Measurements from ENCODE around the gene TSEN34.
"Not testable (repeated sequence)": the region's sequence is repeated elsewhere in the genome, so short reads cannot be mapped to it uniquely, and the experiment has no call there.

TSEN34 gene

DNA sequence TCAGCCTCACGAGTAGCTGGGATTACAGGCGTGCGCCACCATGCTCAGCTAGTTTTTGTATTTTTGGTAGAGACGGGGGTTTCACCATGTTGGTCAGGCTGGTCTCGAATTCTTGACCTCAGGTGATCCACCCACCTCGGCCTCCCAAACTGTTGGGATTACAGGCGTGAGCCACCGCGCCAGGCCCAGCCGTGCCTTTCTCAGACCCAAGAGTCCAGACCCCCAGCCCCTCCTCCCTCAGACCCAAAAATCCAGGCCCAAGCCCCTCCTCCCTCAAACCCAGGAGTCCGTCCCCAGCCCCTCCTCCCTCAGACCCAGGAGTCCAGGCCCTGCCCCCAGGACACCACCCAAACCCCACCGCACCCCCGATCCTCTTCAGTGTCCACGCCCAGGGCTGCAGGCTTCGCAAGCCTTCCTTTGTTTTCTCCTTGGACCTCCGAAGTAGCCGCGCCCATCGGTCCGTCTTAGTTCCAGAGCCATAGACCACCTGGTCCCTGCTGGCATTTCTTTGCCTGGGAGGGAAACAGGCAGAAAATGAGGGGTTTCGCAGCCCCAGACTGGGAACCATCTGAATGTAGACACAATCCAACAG is 21.9 kb upstream of the TSEN34 start:
- DNase-seq (ENCODE audit: low read depth): no peak
- H3K4me3 ChIP-seq (ENCODE audit: low read depth, low read length): no peak overlapping the region
- in situ Hi-C loops (cut with HindIII; ENCODE audit: low sequenced_read_pairs): no loop called here

DNA sequence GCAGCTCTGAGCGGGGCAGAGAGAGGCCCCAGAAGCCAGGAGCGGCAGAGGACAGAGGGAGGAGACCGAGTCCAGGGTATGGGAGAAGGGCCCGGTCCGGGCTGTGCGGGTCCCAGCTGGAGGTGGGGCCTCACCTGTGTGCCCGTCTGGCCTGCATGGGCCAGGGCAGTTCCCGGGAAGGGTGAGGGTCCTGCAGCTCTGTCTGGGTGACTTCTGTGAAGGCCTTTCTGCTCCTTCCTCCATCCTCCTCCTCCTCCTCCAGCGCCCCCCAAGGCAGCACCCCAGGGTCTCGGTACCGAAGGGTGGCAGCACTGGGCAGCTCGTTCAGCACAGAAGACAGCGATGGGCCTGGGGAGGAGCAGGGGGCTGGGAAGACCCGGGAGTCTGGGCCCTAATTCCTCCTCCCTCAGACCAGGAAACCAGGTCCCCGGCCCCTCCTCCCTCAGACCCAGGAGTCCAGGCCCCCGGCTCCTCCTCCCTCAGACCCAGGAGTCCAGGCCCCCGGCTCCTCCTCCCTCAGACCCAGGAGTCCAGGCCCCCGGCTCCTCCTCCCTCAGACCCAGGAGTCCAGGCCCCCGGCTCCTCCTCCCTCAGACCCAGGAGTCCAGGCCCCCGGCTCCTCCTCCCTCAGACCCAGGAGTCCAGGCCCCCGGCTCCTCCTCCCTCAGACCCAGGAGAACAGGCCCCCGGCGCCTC is 19.2 kb upstream of the TSEN34 start:
- H3K4me3 ChIP-seq (ENCODE audit: low read depth, low read length); in situ Hi-C loops (cut with HindIII; ENCODE audit: low sequenced_read_pairs); DNase-seq (ENCODE audit: low read depth): not testable (repeated sequence)

More for the DNA sequence above, 21.9 kb upstream of the TSEN34 start:
- TF ChIP-seq, protein P1, sequence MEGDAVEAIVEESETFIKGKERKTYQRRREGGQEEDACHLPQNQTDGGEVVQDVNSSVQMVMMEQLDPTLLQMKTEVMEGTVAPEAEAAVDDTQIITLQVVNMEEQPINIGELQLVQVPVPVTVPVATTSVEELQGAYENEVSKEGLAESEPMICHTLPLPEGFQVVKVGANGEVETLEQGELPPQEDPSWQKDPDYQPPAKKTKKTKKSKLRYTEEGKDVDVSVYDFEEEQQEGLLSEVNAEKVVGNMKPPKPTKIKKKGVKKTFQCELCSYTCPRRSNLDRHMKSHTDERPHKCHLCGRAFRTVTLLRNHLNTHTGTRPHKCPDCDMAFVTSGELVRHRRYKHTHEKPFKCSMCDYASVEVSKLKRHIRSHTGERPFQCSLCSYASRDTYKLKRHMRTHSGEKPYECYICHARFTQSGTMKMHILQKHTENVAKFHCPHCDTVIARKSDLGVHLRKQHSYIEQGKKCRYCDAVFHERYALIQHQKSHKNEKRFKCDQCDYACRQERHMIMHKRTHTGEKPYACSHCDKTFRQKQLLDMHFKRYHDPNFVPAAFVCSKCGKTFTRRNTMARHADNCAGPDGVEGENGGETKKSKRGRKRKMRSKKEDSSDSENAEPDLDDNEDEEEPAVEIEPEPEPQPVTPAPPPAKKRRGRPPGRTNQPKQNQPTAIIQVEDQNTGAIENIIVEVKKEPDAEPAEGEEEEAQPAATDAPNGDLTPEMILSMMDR (IDR thresholded peaks at IDR 0.05; ENCODE audit: low read depth, low read length, missing control alignments): no peak

DNA sequence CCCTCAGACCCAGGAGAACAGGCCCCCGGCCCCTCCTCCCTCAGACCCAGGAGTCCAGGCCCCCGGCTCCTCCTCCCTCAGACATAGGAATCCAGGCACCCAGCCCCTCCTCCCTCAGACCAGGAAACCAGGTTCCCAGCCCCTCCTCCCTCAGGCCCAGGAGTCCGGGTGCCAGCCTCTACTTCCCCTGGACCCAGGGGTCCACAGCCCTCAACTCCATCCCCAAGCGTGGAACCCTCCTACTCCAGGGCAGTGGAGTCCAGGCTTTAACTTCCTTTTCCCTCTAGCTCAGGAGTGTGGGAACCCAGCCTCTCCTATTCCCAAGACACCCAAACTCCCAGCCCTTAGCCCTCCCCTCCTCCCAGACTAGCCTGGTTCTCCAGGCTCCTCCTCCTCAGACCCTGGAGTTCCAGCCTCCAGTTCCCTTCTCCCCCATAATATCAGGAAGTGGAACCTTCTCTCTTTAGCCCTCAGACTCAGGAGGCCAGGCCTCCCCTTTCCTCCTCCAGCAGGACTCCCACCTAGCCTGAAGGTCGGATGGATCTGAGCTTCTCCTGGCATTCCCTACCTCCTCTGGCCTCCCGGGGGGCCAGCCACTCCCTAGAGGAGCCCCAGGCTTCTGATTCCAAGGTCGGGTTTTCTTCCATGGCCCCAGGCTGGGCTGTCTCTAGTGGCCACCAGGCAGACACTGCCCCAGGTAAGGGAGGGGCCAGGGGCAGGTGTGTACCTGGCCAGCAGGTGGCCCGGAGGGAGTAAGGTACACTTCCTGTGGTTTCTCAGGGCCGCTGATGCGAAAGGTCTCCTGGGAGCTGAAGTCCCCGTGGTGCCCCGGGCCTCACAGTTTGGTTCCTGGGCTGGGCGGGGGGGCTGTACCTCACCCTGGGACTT is 18.4 kb upstream of the TSEN34 start, which contains the start of gene TMC4:
Gene TMC4, minus strand, starts transcription at position 690 of the 888 bp plus-strand sequence. Its CDS starts 43 bp downstream, at position 647.
- TF ChIP-seq, protein P1 (IDR thresholded peaks at IDR 0.05; ENCODE audit: low read depth, low read length, missing control alignments): no peak
- in situ Hi-C loops (cut with HindIII; ENCODE audit: low sequenced_read_pairs): no loop called here
- DNase-seq (ENCODE audit: low read depth): no peak
- no peak within 1 kb of the TSS for H3K4me3 ChIP-seq (ENCODE audit: low read depth, low read length)

DNA sequence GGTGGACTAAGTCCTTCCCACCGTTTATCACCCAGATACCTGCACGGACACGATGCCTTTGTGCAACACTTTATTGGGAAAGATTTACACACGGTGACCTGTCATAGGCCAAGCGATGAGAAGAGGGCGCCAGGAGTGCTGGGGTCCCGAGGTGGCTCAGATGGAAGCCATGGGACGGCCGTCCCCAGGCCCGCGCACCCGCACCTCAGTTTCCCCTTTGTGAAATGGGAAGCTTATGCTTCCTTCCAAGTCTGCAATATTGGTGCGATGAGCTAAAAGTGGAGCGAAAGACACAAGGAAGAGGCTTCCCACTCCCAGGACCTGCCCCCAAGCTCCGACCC is 17.8 kb upstream of the TSEN34 start:
- in situ Hi-C loops (cut with HindIII; ENCODE audit: low sequenced_read_pairs): no loop called here
- no peak overlapping the region for H3K4me3 ChIP-seq (ENCODE audit: low read depth, low read length)

DNA sequence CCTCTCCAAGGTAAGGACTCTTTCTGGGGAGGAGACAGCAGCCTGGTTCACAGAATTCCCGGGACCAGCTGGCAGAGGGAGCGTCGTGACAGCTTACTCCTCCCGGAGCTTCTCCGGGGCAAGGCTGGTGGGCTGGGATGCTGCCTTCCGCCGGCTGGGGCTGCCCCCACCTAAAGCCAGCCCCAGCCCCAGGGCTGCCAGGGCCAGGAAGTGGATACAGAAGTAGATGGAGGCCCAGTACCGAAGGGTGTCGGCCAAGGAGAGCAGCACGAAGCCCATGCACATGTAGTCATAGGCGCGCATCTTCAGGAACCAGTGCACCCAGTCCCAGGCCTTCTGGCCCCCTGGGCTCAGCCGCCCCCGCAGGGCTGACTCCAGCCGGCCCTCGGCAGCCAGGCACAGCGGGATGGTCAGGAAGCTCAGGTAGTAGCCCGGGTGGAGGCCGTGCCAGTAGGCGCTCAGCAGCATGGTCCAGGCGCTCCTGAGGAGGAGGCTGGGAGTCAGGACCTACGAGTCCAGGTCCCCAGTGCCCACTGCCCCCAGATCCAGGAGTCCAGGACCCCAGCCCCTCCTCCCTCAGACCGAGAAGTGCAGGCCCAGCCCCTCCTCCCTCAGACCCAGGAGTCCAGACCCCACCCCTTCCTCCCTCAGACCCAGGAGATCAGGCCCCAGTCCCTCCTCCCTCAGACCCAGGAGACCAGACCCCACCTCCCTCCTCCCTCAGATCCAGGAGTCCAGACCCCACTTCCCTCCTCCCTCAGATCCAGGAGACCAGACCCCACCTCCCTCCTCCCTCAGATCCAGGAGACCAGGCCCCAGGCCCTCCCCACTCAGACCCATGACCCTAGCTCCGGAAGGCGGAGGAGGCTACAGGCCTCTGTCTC is 16.9 kb upstream of the TSEN34 start:
- TF ChIP-seq, protein P1 (IDR thresholded peaks at IDR 0.05; ENCODE audit: low read depth, low read length, missing control alignments): no peak
- H3K4me3 ChIP-seq (ENCODE audit: low read depth, low read length): no peak overlapping the region
- no peak for DNase-seq (ENCODE audit: low read depth)
- in situ Hi-C loops (cut with HindIII; ENCODE audit: low sequenced_read_pairs): no loop called here

More for the DNA sequence above, 17.8 kb upstream of the TSEN34 start:
- no peak for DNase-seq (ENCODE audit: low read depth)
- TF ChIP-seq, protein P1 (IDR thresholded peaks at IDR 0.05; ENCODE audit: low read depth, low read length, missing control alignments): no peak

DNA sequence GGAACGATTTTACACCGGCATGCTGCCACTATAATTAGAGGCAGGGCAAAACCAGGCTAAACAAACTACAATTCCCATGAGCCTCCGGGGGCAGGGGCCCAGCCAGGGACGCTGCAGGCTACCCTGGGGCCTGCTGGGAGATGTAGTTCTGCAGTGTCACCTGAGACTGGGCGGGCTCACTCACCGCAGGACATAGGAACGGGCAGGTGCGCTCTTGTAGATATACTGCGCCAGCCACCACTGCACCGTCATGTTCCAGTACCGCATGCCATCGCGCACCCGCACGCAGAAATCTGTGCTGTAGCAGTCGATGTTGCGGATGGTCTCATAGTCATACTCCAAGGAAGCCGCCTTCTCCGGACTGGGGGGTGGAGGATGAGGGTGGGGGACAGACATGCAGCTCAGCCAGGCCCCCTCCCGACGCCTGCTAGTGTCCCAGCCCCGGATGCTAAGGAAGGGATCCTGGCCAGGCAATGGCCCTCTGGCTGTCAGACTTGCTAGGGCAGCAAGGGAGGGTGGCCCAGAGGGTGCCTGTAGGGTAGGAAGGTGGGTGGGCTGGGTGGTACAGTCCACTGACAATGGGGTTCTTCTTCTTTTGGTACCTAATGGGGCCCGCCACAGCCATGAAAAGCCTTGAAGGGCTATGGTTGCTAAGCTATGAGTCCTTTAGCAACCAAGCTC is 12.4 kb upstream of the TSEN34 start:
- in situ Hi-C loops (cut with HindIII; ENCODE audit: low sequenced_read_pairs): no loop called here
- no peak for DNase-seq (ENCODE audit: low read depth)
- TF ChIP-seq, protein P1 (IDR thresholded peaks at IDR 0.05; ENCODE audit: low read depth, low read length, missing control alignments): no peak
- H3K4me3 ChIP-seq (ENCODE audit: low read depth, low read length): no peak overlapping the region

All from astrocyte of the cerebellum (primary cell).